K562 (cell line): Measurements from ENCODE around the gene ZNF222. TPM values are rescaled to one million over a fixed set of nuclear protein-coding genes. Genes with fewer than 3 reads are reported as not detected.

Experiments used
- C11orf30 ChIP-seq: fragments of 450-650 bp; IDR thresholded peaks from 2 replicates; pipeline ENCODE4 v1.6.1; 2016; ENCODE audit warnings: low read depth, mild to moderate bottlenecking
- GABPA ChIP-seq: fragments of 200-800 bp; sonication (Bioruptor generic); conservative IDR thresholded peaks from 2 replicates; pipeline ENCODE4 v1.6.1; 2016; ENCODE audit warnings: low read depth, missing genetic modification characterization, missing compliant biosample characterization
- JUND ChIP-seq, 2 experiments: IDR thresholded peaks; 2 replicates in 1 of 2; 3 replicates in 1 of 2; pipeline ENCODE4 v1.6.1; 2011; ENCODE audit warnings: borderline replicate concordance in 2 of 2, low read depth in 2 of 2, low read length in 2 of 2, improper control_type of control experiment in 1 of 2, missing biosample characterization in 1 of 2, missing genetic modification characterization in 1 of 2, missing genetic modification reagents in 1 of 2
- SMAD3 ChIP-seq: fragments of 450-650 bp; formaldehyde crosslinking; conservative IDR thresholded peaks from 2 replicates; pipeline ENCODE4 v1.4.0; 2020; ENCODE audit warnings: mild to moderate bottlenecking
- U2AF1 ChIP-seq: fragments of 200-400 bp; formaldehyde crosslinking; optimal IDR thresholded peaks from 2 replicates; pipeline ENCODE3; 2017; ENCODE audit warnings: mild to moderate bottlenecking, low read depth, low read length, moderate library complexity
- ZFP30 ChIP-seq: fragments of 250-450 bp; sonication (Bioruptor Pico); IDR thresholded peaks from 2 replicates; pipeline ENCODE4 v1.8.0; 2022; ENCODE audit warnings: moderate library complexity, mild to moderate bottlenecking, inconsistent platforms, borderline replicate concordance
- ZKSCAN1 ChIP-seq: fragments of 150-350 bp; IDR thresholded peaks from 2 replicates; pipeline ENCODE4 v1.6.1; 2016; ENCODE audit warnings: low read depth, low read length
- ZNF239 ChIP-seq: fragments of 250-450 bp; sonication (Bioruptor Pico); IDR thresholded peaks from 2 replicates; pipeline ENCODE4 v1.4.0; 2020; ENCODE audit warnings: mild to moderate bottlenecking
- ZNF583 ChIP-seq: fragments of 250-450 bp; sonication (Bioruptor Pico); IDR thresholded peaks from 2 replicates; pipeline ENCODE4 v1.4.0; 2020
- polyA plus RNA-seq, 8 experiments: library from polyadenylated mRNA; depleted of rRNA in 4 of 8; stranded (reverse) in 5 of 8; unstranded in 3 of 8; fragments of >200 nt; fragmentation: Nextera tagmentation in 2 of 8; fragmentation: Illumina TruSeq in 1 of 8; extraction: Ambion mirVana in 2 of 8; extraction: Trizol in 1 of 8; gene quantifications; 2 replicates each; pipeline versions ENCODE4 v1.2.1 to v1.2.3, GENCODE V29; 2011 to 2014; ENCODE audit warnings: inconsistent platforms in 1 of 8, missing spikeins in 1 of 8
- total RNA-seq, 7 experiments: library from RNA; depleted of rRNA in 6 of 7; stranded (reverse); fragments of >200 nt in 6 of 7; fragmentation: Illumina TruSeq in 2 of 7; extraction: Trizol in 2 of 7; gene quantifications; 2 replicates each; pipeline versions ENCODE4 v1.2.1 to v1.2.3, GENCODE V29; 2011 to 2021; ENCODE audit warnings: low replicate concordance in 1 of 7
- TF ChIP-seq, protein P1 (sequence below): fragments of 450-650 bp; IDR thresholded peaks from 2 replicates; pipeline ENCODE4 v1.6.1; 2016; ENCODE audit warnings: low read depth
- TF ChIP-seq, protein P2 (sequence below): sonication (generic); formaldehyde crosslinking; IDR thresholded peaks from 2 replicates; pipeline ENCODE4 v1.8.0; 2022; ENCODE audit warnings: mild to moderate bottlenecking, missing genetic modification reagents
- TF ChIP-seq, protein P3 (sequence below): fragments of 450-650 bp; IDR thresholded peaks from 2 replicates; pipeline ENCODE4 v1.6.1; 2016; ENCODE audit warnings: low read depth, mild to moderate bottlenecking, moderate library complexity

Gene ZNF222
- total and polyA plus RNA-seq, 9 of the 15 experiments (the other 6 are each of a cell fraction or from before 2014, with no cell fraction given): 2.3 to 4.5 (median 3.0) TPM

DNA sequence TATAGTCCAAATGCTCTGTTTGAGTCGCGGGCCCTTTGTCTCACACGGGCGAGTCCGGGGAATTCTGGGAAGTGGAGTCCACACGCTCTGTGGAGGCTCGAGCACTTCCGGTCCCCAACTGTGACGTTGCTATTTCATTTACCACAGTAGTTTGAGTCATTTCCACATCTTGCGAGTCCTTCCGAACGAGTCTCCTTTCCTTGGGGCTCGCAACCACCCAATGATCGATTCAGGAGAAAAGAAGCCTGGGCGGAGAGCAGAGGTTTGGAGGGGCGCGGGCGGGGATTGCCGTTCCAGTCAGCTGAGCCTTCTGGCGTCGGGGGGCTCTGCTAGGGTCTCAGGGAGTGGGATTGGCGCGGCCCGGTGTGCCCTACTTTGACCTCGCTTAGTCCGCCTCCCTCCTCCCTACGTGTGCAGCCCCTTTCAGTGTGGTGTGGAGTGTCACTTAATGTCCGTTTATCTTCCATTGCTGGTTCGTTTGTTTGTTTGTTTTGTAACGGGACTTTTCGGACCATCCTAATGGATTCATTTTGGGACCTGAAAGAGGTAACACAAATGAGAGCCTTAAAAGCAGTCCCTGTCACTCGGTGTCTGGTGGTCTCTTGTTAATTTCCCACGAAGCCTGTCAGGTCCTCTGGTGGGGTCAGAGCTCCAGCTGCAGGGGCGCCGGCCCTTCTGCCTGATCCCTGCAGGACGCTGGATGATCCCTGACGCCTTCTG is at the start of gene ZNF222 (continued):
- TF ChIP-seq, protein P1, sequence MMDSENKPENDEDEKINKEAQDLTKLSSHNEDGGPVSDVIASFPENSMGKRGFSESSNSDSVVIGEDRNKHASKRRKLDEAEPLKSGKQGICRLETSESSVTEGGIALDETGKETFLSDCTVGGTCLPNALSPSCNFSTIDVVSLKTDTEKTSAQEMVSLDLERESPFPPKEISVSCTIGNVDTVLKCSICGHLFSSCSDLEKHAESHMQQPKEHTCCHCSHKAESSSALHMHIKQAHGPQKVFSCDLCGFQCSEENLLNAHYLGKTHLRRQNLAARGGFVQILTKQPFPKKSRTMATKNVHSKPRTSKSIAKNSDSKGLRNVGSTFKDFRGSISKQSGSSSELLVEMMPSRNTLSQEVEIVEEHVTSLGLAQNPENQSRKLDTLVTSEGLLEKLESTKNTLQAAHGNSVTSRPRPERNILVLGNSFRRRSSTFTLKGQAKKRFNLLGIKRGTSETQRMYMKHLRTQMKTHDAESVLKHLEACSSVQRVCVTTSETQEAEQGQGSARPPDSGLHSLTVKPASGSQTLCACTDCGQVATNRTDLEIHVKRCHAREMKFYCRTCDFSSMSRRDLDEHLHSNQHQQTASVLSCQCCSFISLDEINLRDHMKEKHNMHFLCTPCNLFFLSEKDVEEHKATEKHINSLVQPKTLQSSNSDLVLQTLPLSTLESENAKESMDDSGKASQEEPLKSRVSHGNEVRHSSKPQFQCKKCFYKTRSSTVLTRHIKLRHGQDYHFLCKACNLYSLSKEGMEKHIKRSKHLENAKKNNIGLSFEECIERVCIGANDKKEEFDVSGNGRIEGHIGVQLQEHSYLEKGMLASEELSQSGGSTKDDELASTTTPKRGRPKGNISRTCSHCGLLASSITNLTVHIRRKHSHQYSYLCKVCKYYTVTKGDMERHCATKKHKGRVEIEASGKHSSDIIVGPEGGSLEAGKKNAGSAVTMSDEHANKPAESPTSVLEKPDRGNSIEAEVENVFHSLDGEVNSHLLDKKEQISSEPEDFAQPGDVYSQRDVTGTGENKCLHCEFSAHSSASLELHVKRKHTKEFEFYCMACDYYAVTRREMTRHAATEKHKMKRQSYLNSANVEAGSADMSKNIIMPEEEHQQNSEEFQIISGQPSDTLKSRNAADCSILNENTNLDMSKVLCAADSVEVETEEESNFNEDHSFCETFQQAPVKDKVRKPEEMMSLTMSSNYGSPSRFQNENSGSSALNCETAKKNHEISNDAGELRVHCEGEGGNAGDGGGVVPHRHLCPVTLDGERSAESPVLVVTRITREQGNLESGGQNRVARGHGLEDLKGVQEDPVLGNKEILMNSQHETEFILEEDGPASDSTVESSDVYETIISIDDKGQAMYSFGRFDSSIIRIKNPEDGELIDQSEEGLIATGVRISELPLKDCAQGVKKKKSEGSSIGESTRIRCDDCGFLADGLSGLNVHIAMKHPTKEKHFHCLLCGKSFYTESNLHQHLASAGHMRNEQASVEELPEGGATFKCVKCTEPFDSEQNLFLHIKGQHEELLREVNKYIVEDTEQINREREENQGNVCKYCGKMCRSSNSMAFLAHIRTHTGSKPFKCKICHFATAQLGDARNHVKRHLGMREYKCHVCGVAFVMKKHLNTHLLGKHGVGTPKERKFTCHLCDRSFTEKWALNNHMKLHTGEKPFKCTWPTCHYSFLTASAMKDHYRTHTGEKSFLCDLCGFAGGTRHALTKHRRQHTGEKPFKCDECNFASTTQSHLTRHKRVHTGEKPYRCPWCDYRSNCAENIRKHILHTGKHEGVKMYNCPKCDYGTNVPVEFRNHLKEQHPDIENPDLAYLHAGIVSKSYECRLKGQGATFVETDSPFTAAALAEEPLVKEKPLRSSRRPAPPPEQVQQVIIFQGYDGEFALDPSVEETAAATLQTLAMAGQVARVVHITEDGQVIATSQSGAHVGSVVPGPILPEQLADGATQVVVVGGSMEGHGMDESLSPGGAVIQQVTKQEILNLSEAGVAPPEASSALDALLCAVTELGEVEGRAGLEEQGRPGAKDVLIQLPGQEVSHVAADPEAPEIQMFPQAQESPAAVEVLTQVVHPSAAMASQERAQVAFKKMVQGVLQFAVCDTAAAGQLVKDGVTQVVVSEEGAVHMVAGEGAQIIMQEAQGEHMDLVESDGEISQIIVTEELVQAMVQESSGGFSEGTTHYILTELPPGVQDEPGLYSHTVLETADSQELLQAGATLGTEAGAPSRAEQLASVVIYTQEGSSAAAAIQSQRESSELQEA: no peak
- TF ChIP-seq ZKSCAN1 (no peak), C11orf30 (peak; percentile 67), ZFP30 (CRISPR knock-in tag) (no peak), ZNF239 (CRISPR knock-in tag) (no peak), U2AF1 (no peak), ZNF583 (CRISPR knock-in tag) (no peak), SMAD3 (CRISPR knock-in tag) (no peak), JUND (IDR thresholded peaks at IDR 0.05; ENCODE audit: borderline replicate concordance, low read depth, low read length) (peak; percentile 59), JUND (tag; IDR thresholded peaks at IDR 0.05; ENCODE audit: borderline replicate concordance, low read depth, low read length) (peak; percentile 11; the same call in 1 of the 3 replicates), GABPA (tag) (peak; percentile 92)
- TF ChIP-seq, protein P2, sequence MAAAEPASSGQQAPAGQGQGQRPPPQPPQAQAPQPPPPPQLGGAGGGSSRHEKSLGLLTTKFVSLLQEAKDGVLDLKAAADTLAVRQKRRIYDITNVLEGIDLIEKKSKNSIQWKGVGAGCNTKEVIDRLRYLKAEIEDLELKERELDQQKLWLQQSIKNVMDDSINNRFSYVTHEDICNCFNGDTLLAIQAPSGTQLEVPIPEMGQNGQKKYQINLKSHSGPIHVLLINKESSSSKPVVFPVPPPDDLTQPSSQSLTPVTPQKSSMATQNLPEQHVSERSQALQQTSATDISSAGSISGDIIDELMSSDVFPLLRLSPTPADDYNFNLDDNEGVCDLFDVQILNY (CRISPR knock-in tag): no peak
- TF ChIP-seq, protein P3, sequence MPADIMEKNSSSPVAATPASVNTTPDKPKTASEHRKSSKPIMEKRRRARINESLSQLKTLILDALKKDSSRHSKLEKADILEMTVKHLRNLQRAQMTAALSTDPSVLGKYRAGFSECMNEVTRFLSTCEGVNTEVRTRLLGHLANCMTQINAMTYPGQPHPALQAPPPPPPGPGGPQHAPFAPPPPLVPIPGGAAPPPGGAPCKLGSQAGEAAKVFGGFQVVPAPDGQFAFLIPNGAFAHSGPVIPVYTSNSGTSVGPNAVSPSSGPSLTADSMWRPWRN: no peak
